ENCODE measurements around the gene TMIGD1.

The TMIGD1 gene

GRCh38 chr17:30332057-30332542 lies 1.8 kb downstream of the TMIGD1 start:
- H3K4me3 ChIP-seq (ENCODE audit: low read depth, low read length) = no peak overlapping the region
- TF ChIP-seq CTCF (IDR thresholded peaks at IDR 0.05; ENCODE audit: low read depth, low read length, missing control alignments) = no peak
- DNase-seq (ENCODE audit: low read depth) = peak; percentile 18
- in situ Hi-C loops (cut with HindIII; ENCODE audit: low sequenced_read_pairs) = no loop called here

- H3K4me3 ChIP-seq (ENCODE audit: low read depth, low read length) = no peak overlapping the region
- in situ Hi-C loops (cut with HindIII; ENCODE audit: low sequenced_read_pairs) = loop anchor here (5.0 kb wide), 1 partner anchor 95 kb away; no protein-coding TSS in a partner anchor
- TF ChIP-seq CTCF (IDR thresholded peaks at IDR 0.05; ENCODE audit: low read depth, low read length, missing control alignments) = no peak
- no peak for DNase-seq (ENCODE audit: low read depth)
Observed at GRCh38 chr17:30326809-30327208, 7.0 kb downstream of the TMIGD1 start.

GRCh38 chr17:30324723-30325122 lies 9.1 kb downstream of the TMIGD1 start:
- H3K4me3 ChIP-seq (ENCODE audit: low read depth, low read length) = no peak overlapping the region
- TF ChIP-seq CTCF (IDR thresholded peaks at IDR 0.05; ENCODE audit: low read depth, low read length, missing control alignments) = no peak
- no peak for DNase-seq (ENCODE audit: low read depth)
- in situ Hi-C loops (cut with HindIII; ENCODE audit: low sequenced_read_pairs) = loop anchor here (5.0 kb wide), 1 partner anchor 92 kb away; no protein-coding TSS in a partner anchor

- in situ Hi-C loops (cut with HindIII; ENCODE audit: low sequenced_read_pairs) = no loop called here
Observed at GRCh38 chr17:30323895-30324319, 9.9 kb downstream of the TMIGD1 start.

GRCh38 chr17:30323262-30323894 lies 10.5 kb downstream of the TMIGD1 start:
- TF ChIP-seq CTCF (IDR thresholded peaks at IDR 0.05; ENCODE audit: low read depth, low read length, missing control alignments) = no peak
- DNase-seq (ENCODE audit: low read depth) = peak; percentile 18
- in situ Hi-C loops (cut with HindIII; ENCODE audit: low sequenced_read_pairs) = no loop called here
- H3K4me3 ChIP-seq (ENCODE audit: low read depth, low read length) = no peak overlapping the region

More at GRCh38 chr17:30323895-30324319, 9.9 kb downstream of the TMIGD1 start:
- TF ChIP-seq CTCF (IDR thresholded peaks at IDR 0.05; ENCODE audit: low read depth, low read length, missing control alignments) = no peak
- peak; percentile 31 for DNase-seq (ENCODE audit: low read depth)
- no peak overlapping the region for H3K4me3 ChIP-seq (ENCODE audit: low read depth, low read length)

GRCh38 chr17:30321314-30321713 lies 12.5 kb downstream of the TMIGD1 start:
- DNase-seq (ENCODE audit: low read depth) = no peak
- TF ChIP-seq CTCF (IDR thresholded peaks at IDR 0.05; ENCODE audit: low read depth, low read length, missing control alignments) = no peak
- no peak overlapping the region for H3K4me3 ChIP-seq (ENCODE audit: low read depth, low read length)
- in situ Hi-C loops (cut with HindIII; ENCODE audit: low sequenced_read_pairs) = no loop called here
